ENCODE results near the gene ENTPD2.
A peak's percentile ranks its signal among the peaks of the same experiment; 100 is the strongest.

The ENTPD2 gene

GRCh38 chr9:137030006-137030405 lies 23.9 kb downstream of the ENTPD2 start:
- DNase-seq (ENCODE audit: extremely low spot score), result no peak
- ChIA-PET POLR2A (interaction anchor here (0.9 to 1.7 kb wide), 3 partner anchors 14 to 100 kb away, joined by 4 to 5 read pairs (median 4); no protein-coding TSS in a partner anchor), CTCF (interaction anchor here (0.6 to 2.7 kb wide), 31 partner anchors 9 to 267 kb away, joined by 3 to 23 read pairs (median 4); partner anchors contain the start of genes AJM1, MAN1B1, PAXX and SAPCD2)
- no peak for TF ChIP-seq BHLHE40 (IDR thresholded peaks at IDR 0.05; ENCODE audit: borderline replicate concordance)
- TF ChIP-seq CTBP1 (IDR thresholded peaks at IDR 0.05; ENCODE audit: borderline replicate concordance), result no peak
- no peak for TF ChIP-seq TARDBP (IDR thresholded peaks at IDR 0.05)
- TF ChIP-seq HDGF (IDR thresholded peaks at IDR 0.05; ENCODE audit: borderline replicate concordance), result no peak
- TF ChIP-seq LEF1 (IDR thresholded peaks at IDR 0.05; ENCODE audit: borderline replicate concordance), result no peak
- TF ChIP-seq ZNF384 (IDR thresholded peaks at IDR 0.05), result no peak
- no peak for TF ChIP-seq NFRKB (IDR thresholded peaks at IDR 0.05)
- TF ChIP-seq, protein P1, sequence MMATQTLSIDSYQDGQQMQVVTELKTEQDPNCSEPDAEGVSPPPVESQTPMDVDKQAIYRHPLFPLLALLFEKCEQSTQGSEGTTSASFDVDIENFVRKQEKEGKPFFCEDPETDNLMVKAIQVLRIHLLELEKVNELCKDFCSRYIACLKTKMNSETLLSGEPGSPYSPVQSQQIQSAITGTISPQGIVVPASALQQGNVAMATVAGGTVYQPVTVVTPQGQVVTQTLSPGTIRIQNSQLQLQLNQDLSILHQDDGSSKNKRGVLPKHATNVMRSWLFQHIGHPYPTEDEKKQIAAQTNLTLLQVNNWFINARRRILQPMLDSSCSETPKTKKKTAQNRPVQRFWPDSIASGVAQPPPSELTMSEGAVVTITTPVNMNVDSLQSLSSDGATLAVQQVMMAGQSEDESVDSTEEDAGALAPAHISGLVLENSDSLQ (IDR thresholded peaks at IDR 0.05), result no peak
- TF ChIP-seq SUZ12 (IDR thresholded peaks at IDR 0.05), result no peak
- TF ChIP-seq FOXK2 (IDR thresholded peaks at IDR 0.05), result no peak
- no peak for TF ChIP-seq ELF4 (IDR thresholded peaks at IDR 0.05)
- TF ChIP-seq L3MBTL2 (conservative IDR thresholded peaks at IDR 0.05), result no peak
- no peak for TF ChIP-seq SP1 (IDR thresholded peaks at IDR 0.05)

- TF ChIP-seq SUZ12 (IDR thresholded peaks at IDR 0.05), result no peak
- TF ChIP-seq ARNT (IDR thresholded peaks at IDR 0.05), result no peak
- TF ChIP-seq ELF4 (IDR thresholded peaks at IDR 0.05), result no peak
- no peak for TF ChIP-seq ZNF384 (IDR thresholded peaks at IDR 0.05)
- no peak for TF ChIP-seq FOXK2 (IDR thresholded peaks at IDR 0.05)
- no peak for TF ChIP-seq TARDBP (IDR thresholded peaks at IDR 0.05)
- no peak for TF ChIP-seq NFRKB (IDR thresholded peaks at IDR 0.05)
- no peak for TF ChIP-seq BHLHE40 (IDR thresholded peaks at IDR 0.05; ENCODE audit: borderline replicate concordance)
- TF ChIP-seq SP1 (IDR thresholded peaks at IDR 0.05), result no peak
- TF ChIP-seq FOXM1 (IDR thresholded peaks at IDR 0.05; ENCODE audit: borderline replicate concordance), result no peak
- TF ChIP-seq LEF1 (IDR thresholded peaks at IDR 0.05; ENCODE audit: borderline replicate concordance), result no peak
- no peak for TF ChIP-seq FOXA1 (IDR thresholded peaks at IDR 0.05)
- TF ChIP-seq L3MBTL2 (conservative IDR thresholded peaks at IDR 0.05), result no peak
- no peak for TF ChIP-seq CTBP1 (IDR thresholded peaks at IDR 0.05; ENCODE audit: borderline replicate concordance)
- TF ChIP-seq, protein P1 (IDR thresholded peaks at IDR 0.05), result no peak
- no peak for TF ChIP-seq HDGF (IDR thresholded peaks at IDR 0.05; ENCODE audit: borderline replicate concordance)
- ChIA-PET POLR2A (interaction anchor here (0.9 to 1.7 kb wide), 4 partner anchors 15 to 239 kb away, joined by 3 to 5 read pairs (median 4); partner anchors contain the start of gene TMEM141), CTCF (interaction anchor here (0.6 to 2.7 kb wide), 34 partner anchors 9 to 266 kb away, joined by 3 to 23 read pairs (median 4); partner anchors contain the start of genes AJM1, MAN1B1, PAXX and SAPCD2)
- DNase-seq (ENCODE audit: extremely low spot score), result peak; percentile 75
Measured at GRCh38 chr9:137029058-137029936, 24.6 kb downstream of the ENTPD2 start.

- CTCF ChIA-PET, result interaction anchor here (0.9 to 2.7 kb wide), 22 partner anchors 8 to 241 kb away, joined by 3 to 23 read pairs (median 5); partner anchors contain the start of genes AJM1, PAXX and SAPCD2
- POLR2A ChIA-PET, result interaction anchor here (1.1 to 1.4 kb wide), 2 partner anchors 101 to 238 kb away, joined by 3 to 5 read pairs; partner anchors contain the start of gene TMEM141
- peak; percentile 85 for DNase-seq (ENCODE audit: extremely low spot score)
- TF ChIP-seq, protein P1 (IDR thresholded peaks at IDR 0.05), result no peak
- TF ChIP-seq SP1 (IDR thresholded peaks at IDR 0.05), result no peak
- TF ChIP-seq NFRKB (IDR thresholded peaks at IDR 0.05), result no peak
- no peak for TF ChIP-seq FOXA1 (IDR thresholded peaks at IDR 0.05)
Measured at GRCh38 chr9:137028263-137029057, 25.4 kb downstream of the ENTPD2 start.

GRCh38 chr9:137027369-137028262 lies 26.2 kb downstream of the ENTPD2 start, which contains the start of gene ABCA2:
TSS of gene ABCA2 (minus strand) at chr9:137028237. CDS start at chr9:137028140, 97 bp downstream.
- POLR2A ChIA-PET, result interaction anchor here (1.1 to 1.7 kb wide), 3 partner anchors 35 to 237 kb away, joined by 3 to 8 read pairs (median 4); partner anchors contain the start of gene TMEM141

More at GRCh38 chr9:137027369-137028262, 26.2 kb downstream of the ENTPD2 start, which contains the start of gene ABCA2:
- CTCF ChIA-PET, result interaction anchor here (1.7 to 2.7 kb wide), 5 partner anchors 35 to 186 kb away, joined by 4 to 23 read pairs (median 11); partner anchors contain the start of genes AJM1, PAXX and SAPCD2
- peak; percentile 33 for DNase-seq (ENCODE audit: extremely low spot score)
- TF ChIP-seq ELF4 (IDR thresholded peaks at IDR 0.05) (no peak), L3MBTL2 (conservative IDR thresholded peaks at IDR 0.05) (no peak), CTBP1 (IDR thresholded peaks at IDR 0.05; ENCODE audit: borderline replicate concordance) (no peak), LEF1 (IDR thresholded peaks at IDR 0.05; ENCODE audit: borderline replicate concordance) (no peak), FOXK2 (IDR thresholded peaks at IDR 0.05) (no peak), FOXA1 (IDR thresholded peaks at IDR 0.05) (no peak), HDGF (IDR thresholded peaks at IDR 0.05; ENCODE audit: borderline replicate concordance) (no peak), ZNF384 (IDR thresholded peaks at IDR 0.05) (no peak), BHLHE40 (IDR thresholded peaks at IDR 0.05; ENCODE audit: borderline replicate concordance) (no peak), ARNT (IDR thresholded peaks at IDR 0.05) (no peak)

Data from HEK293T (cell line).